Stimulated activated CD8-positive, alpha-beta memory T cell treated with anti-CD3 and anti-CD28 coated beads, Interleukin-2, amount 100 ng/mL, for 48 hours (primary cell): ENCODE results near the gene OR52N1.

Experiments
- DNase-seq, 2 donors: peaks; one replicate each; pipeline ENCODE4 v3.0.0-alpha.2; 2020; ENCODE audit warnings: low read depth in 2 of 2

The OR52N1 gene

GRCh38 chr11:5791165-5791564, at the start of gene OR52N1:
Gene OR52N1 (minus strand): TSS chr11:5791265. CDS start chr11:5788816, 2,449 bp downstream.
- no peak for DNase-seq

- no peak for DNase-seq
These were observed 46.6 kb upstream of the OR52N1 start for GRCh38 chr11:5837695-5838094.

- no peak for DNase-seq
These were observed 42.4 kb upstream of the OR52N1 start for GRCh38 chr11:5833446-5833845.

GRCh38 chr11:5831196-5831829, 40.2 kb upstream of the OR52N1 start:
- DNase-seq = no peak

GRCh38 chr11:5818245-5818886, 27.3 kb upstream of the OR52N1 start:
- DNase-seq = no peak

GRCh38 chr11:5815534-5815933, 24.5 kb upstream of the OR52N1 start:
- no peak for DNase-seq

GRCh38 chr11:5809905-5810795, 19.1 kb upstream of the OR52N1 start:
- DNase-seq = no peak

GRCh38 chr11:5809122-5809519, 18.1 kb upstream of the OR52N1 start:
- DNase-seq = no peak

- DNase-seq = peak; percentile 39 to 53
These were observed 17.5 kb upstream of the OR52N1 start, which contains the start of gene OR52N2 for GRCh38 chr11:5808500-5809121. Gene OR52N2 (plus strand): TSS chr11:5808924. CDS start chr11:5820336, 11,412 bp downstream.

- no peak for DNase-seq
These were observed 16.5 kb upstream of the OR52N1 start for GRCh38 chr11:5807580-5807979.

- DNase-seq = no peak
These were observed 12.9 kb upstream of the OR52N1 start for GRCh38 chr11:5803982-5804381.

GRCh38 chr11:5796541-5796940, 5.5 kb upstream of the OR52N1 start:
- DNase-seq = no peak

- no peak for DNase-seq
These were observed 7.8 kb downstream of the OR52N1 start, which contains the start of gene OR52N5 for GRCh38 chr11:5783255-5783654. Gene OR52N5 (minus strand): TSS chr11:5783355. CDS start chr11:5778634, 4,721 bp downstream.

- no peak for DNase-seq
These were observed 24.0 kb downstream of the OR52N1 start for GRCh38 chr11:5767056-5767455.

- DNase-seq = no peak
These were observed 37.1 kb downstream of the OR52N1 start, which contains the start of gene OR52N4 for GRCh38 chr11:5753943-5754342. Gene OR52N4 (plus strand): TSS chr11:5754243. CDS start chr11:5754741, 498 bp downstream.

GRCh38 chr11:5749836-5750235, 41.2 kb downstream of the OR52N1 start:
- DNase-seq = no peak

- no peak for DNase-seq
These were observed 44.5 kb downstream of the OR52N1 start for GRCh38 chr11:5746614-5747013.

- no peak for DNase-seq
These were observed 52.6 kb downstream of the OR52N1 start for GRCh38 chr11:5738431-5738830.

- no peak for DNase-seq
These were observed 53.2 kb downstream of the OR52N1 start for GRCh38 chr11:5737670-5738392.

GRCh38 chr11:5737091-5737490, 54.0 kb downstream of the OR52N1 start:
- DNase-seq = no peak
